Trophoblast cell (in vitro differentiated cells and primary cell): ENCODE data around the gene OBP2A.

Source experiments
- DNase-seq, 2 donors: peaks; one replicate each; pipeline ENCODE4 v3.0.0-alpha.2; 2016
- H2AFZ ChIP-seq: 2 replicates; pipeline ENCODE4 v1.6.1; 2013; ENCODE audit warnings: low read length, moderate library complexity, mild to moderate bottlenecking; ENCODE audit not compliant: insufficient read depth, poor library complexity
- H2AK5ac ChIP-seq: 2 replicates; pipeline ENCODE4 v1.6.1; 2013; ENCODE audit warnings: mild to moderate bottlenecking, low read length
- H2BK120ac ChIP-seq: 2 replicates; pipeline ENCODE4 v1.6.1; 2013; ENCODE audit warnings: low read length, mild to moderate bottlenecking, moderate library complexity; ENCODE audit not compliant: insufficient read depth, poor library complexity
- H2BK12ac ChIP-seq: 2 replicates; pipeline ENCODE4 v1.6.1; 2013; ENCODE audit warnings: mild to moderate bottlenecking, low read length, moderate library complexity
- H2BK5ac ChIP-seq: 2 replicates; pipeline ENCODE4 v1.6.1; 2013; ENCODE audit warnings: low read length, low read depth, moderate library complexity, mild to moderate bottlenecking; ENCODE audit not compliant: poor library complexity
- H3K14ac ChIP-seq: 2 replicates; pipeline ENCODE4 v1.6.1; 2013; ENCODE audit warnings: mild to moderate bottlenecking, low read length
- H3K18ac ChIP-seq: 2 replicates; pipeline ENCODE4 v1.6.1; 2013; ENCODE audit warnings: mild to moderate bottlenecking, low read length
- H3K23ac ChIP-seq: 2 replicates; pipeline ENCODE4 v1.6.1; 2013; ENCODE audit warnings: low read length
- H3K27ac ChIP-seq: 2 replicates; pipeline ENCODE4 v1.5.1; 2013; ENCODE audit warnings: low read depth, mild to moderate bottlenecking, inconsistent platforms, low read length, moderate library complexity
- H3K27me3 ChIP-seq: 2 replicates; pipeline ENCODE4 v1.6.1; 2013; ENCODE audit warnings: inconsistent platforms, mild to moderate bottlenecking, low read length, moderate library complexity; ENCODE audit not compliant: insufficient read depth
- H3K36me3 ChIP-seq, 2 experiments: 1 replicate in 1 of 2; 2 replicates in 1 of 2; pipeline ENCODE4 v1.6.1; 2013; ENCODE audit warnings: low read length in 2 of 2, mild to moderate bottlenecking in 2 of 2, moderate library complexity in 1 of 2; ENCODE audit not compliant: insufficient read depth in 2 of 2, control insufficient read depth in 1 of 2
- H3K4ac ChIP-seq: 2 replicates; pipeline ENCODE4 v1.6.1; 2013; ENCODE audit warnings: low read depth, mild to moderate bottlenecking, low read length, moderate library complexity
- H3K4me1 ChIP-seq, 2 experiments: 1 replicate in 1 of 2; 2 replicates in 1 of 2; pipeline ENCODE4 v1.6.1; 2013; ENCODE audit warnings: low read length in 2 of 2, mild to moderate bottlenecking in 2 of 2, moderate library complexity in 1 of 2; ENCODE audit not compliant: insufficient read depth in 2 of 2, control insufficient read depth in 1 of 2
- H3K4me2 ChIP-seq: 2 replicates; pipeline ENCODE4 v1.6.1; 2013; ENCODE audit warnings: inconsistent platforms, mild to moderate bottlenecking, low read length, moderate library complexity
- H3K4me3 ChIP-seq: 2 replicates; pipeline ENCODE4 v1.5.1; 2013; ENCODE audit warnings: mild to moderate bottlenecking, low read depth, low read length, inconsistent platforms
- H3K79me1 ChIP-seq: one replicate; pipeline ENCODE4 v1.6.1; 2013; ENCODE audit warnings: low read length
- H3K79me2 ChIP-seq: 2 replicates; pipeline ENCODE4 v1.6.1; 2013; ENCODE audit warnings: low read length, mild to moderate bottlenecking; ENCODE audit not compliant: control insufficient read depth, insufficient read depth, poor library complexity
- H3K9ac ChIP-seq: 2 replicates; pipeline ENCODE4 v1.6.1; 2013; ENCODE audit warnings: mild to moderate bottlenecking, low read length
- H3K9me3 ChIP-seq: 2 replicates; pipeline ENCODE4 v1.6.1; 2013; ENCODE audit warnings: low read depth, mild to moderate bottlenecking, control low read depth, inconsistent platforms, low read length; ENCODE audit not compliant: insufficient read depth
- H4K12ac ChIP-seq: 2 replicates; pipeline ENCODE4 v1.6.1; 2013; ENCODE audit warnings: low read depth, mild to moderate bottlenecking, low read length, moderate library complexity
- H4K8ac ChIP-seq: 2 replicates; pipeline ENCODE4 v1.6.1; 2013; ENCODE audit warnings: low read depth, mild to moderate bottlenecking, low read length, moderate library complexity
- H4K91ac ChIP-seq: one replicate; pipeline ENCODE4 v1.6.1; 2013; ENCODE audit warnings: low read depth, mild to moderate bottlenecking, low read length, moderate library complexity
- WGBS: extraction: QIAGEN DNeasy Blood & Tissue Kit; methylation state at CpG from one replicate; pipeline ENCODE4 v1.1.7; 2013; ENCODE audit warnings: missing lambda C conversion rate; ENCODE audit not compliant: insufficient read length, insufficient coverage; ENCODE audit errors: extremely low coverage; 5-methylcytosine and 5-hydroxymethylcytosine counted together

Gene OBP2A

GRCh38 chr9:135514342-135515082 lies 31.4 kb upstream of the OBP2A start:
- Histone ChIP-seq H2BK120ac (no peak overlapping the region), H3K79me1 (no peaks in the 10 kb centered on the region), H3K4me2 (no peak overlapping the region), H3K14ac (no peak overlapping the region), H3K4me1 (no peaks in the 10 kb centered on the region), H2AFZ (no peak overlapping the region), H4K91ac (no peak overlapping the region), H4K12ac (no peak overlapping the region), H3K9me3 (peaks cover 3% of the 10 kb centered on the region), H3K4ac (no peak overlapping the region), H2BK12ac (no peak overlapping the region), H3K27me3 (no peaks in the 10 kb centered on the region), H3K23ac (no peak overlapping the region), H3K36me3 (no peaks in the 10 kb centered on the region), H3K27ac (no peak overlapping the region), H3K79me2 (no peaks in the 10 kb centered on the region), H3K9ac (no peak overlapping the region), H2BK5ac (no peak overlapping the region), H3K4me3 (no peak overlapping the region), H2AK5ac (no peak overlapping the region), H4K8ac (no peak overlapping the region), H3K18ac (no peak overlapping the region)
- DNase-seq: no peak
- no CpG with 5 or more reads among the region's 17 CpGs for WGBS

DNA sequence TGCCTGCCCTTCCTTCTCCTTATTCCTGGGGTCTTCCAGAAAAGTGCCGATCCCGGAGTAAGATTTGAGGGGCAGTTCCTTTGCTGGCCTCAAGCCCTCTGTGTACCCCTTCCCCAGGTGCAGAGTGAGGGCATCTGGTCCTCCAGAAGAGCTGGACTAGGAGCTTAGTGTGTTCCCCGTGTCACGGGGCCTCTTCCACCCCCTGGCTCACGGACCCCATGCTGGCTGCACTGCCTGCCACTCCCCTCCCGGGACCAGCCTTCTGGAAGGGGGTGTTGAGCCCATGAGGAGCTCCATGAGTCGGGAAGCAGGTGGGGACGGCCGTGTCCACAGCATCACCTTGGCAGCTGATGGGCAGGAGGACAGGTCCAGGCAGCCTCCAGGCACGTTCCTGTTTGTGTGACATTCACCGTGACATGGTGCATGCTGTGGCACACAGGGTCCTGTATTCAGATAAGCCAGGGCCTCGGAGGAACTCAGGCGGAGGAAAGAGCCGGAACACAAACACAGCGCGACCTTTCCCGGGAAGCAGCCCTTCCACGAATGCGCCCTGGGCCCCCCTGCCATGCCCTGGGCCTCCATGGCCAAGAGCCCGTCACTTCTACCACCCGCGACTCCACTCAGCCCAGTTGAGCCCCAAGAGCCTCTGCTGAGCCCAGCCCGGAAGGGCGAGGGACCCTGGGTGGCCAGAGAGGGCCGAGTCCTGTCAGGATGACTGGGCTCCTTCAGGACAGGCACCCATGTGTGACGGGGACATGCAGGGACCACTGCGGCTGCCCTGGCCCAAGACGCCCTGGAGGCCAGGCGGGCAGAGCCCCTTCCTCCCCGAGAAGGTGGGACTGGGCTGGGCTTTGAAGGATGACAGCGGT lies 30.6 kb upstream of the OBP2A start:
- peaks cover 4% of the 10 kb centered on the region for H3K9me3 ChIP-seq
- H3K4me2 ChIP-seq: no peak overlapping the region
- H2BK5ac ChIP-seq: no peak overlapping the region
- no peak overlapping the region for H2AK5ac ChIP-seq
- WGBS: no CpG with 5 or more reads among the region's 31 CpGs
- DNase-seq: no peak
- no peak overlapping the region for H3K4me3 ChIP-seq
- H2AFZ ChIP-seq: no peak overlapping the region
- no peak overlapping the region for H4K12ac ChIP-seq
- no peak overlapping the region for H3K18ac ChIP-seq
- no peak overlapping the region for H3K9ac ChIP-seq
- H3K23ac ChIP-seq: no peak overlapping the region
- no peaks in the 10 kb centered on the region for H3K79me1 ChIP-seq
- no peak overlapping the region for H2BK120ac ChIP-seq
- H4K91ac ChIP-seq: no peak overlapping the region
- no peaks in the 10 kb centered on the region for H3K4me1 ChIP-seq
- H3K36me3 ChIP-seq: no peaks in the 10 kb centered on the region
- no peak overlapping the region for H3K27ac ChIP-seq
- no peak overlapping the region for H4K8ac ChIP-seq
- H3K79me2 ChIP-seq: no peaks in the 10 kb centered on the region
- no peaks in the 10 kb centered on the region for H3K27me3 ChIP-seq
- peak overlapping the region; percentile 40 for H3K14ac ChIP-seq
- H3K4ac ChIP-seq: no peak overlapping the region
- no peak overlapping the region for H2BK12ac ChIP-seq

GRCh38 chr9:135516132-135516860 lies 29.6 kb upstream of the OBP2A start:
- Histone ChIP-seq H4K12ac (no peak overlapping the region), H3K4ac (no peak overlapping the region), H3K4me2 (no peak overlapping the region), H3K79me1 (no peaks in the 10 kb centered on the region), H2BK120ac (no peak overlapping the region), H4K91ac (no peak overlapping the region), H3K27me3 (no peaks in the 10 kb centered on the region), H3K36me3 (no peaks in the 10 kb centered on the region), H2AK5ac (no peak overlapping the region), H3K9ac (no peak overlapping the region), H2AFZ (no peak overlapping the region), H3K4me3 (no peak overlapping the region), H4K8ac (no peak overlapping the region), H3K79me2 (no peaks in the 10 kb centered on the region), H3K23ac (no peak overlapping the region), H3K4me1 (no peaks in the 10 kb centered on the region), H2BK5ac (no peak overlapping the region), H3K18ac (no peak overlapping the region), H3K14ac (no peak overlapping the region), H2BK12ac (no peak overlapping the region), H3K9me3 (peaks cover 4% of the 10 kb centered on the region), H3K27ac (no peak overlapping the region)
- WGBS: no CpG with 5 or more reads among the region's 25 CpGs
- no peak for DNase-seq

DNA sequence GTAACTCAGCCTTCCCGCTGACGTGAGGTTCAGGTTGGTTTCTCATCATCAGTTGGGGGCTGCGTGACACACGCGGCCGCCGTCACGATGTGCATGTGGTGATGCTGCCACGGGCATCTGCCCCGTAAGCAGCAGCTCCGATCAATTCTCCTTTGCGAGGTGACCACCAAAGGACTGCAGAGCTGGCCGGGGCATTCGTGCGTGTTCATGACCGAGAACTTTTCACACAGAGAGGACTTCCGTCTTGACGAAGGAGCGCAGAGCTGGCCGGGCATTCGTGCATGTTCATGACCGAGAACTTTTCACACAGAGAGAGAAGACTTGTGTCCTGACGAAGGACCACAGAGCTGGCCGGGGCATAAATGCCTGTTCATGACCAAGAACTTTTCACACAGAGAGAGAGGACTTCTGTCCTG lies 28.5 kb upstream of the OBP2A start:
- H3K23ac ChIP-seq: no peak overlapping the region
- no CpG with 5 or more reads among the region's 24 CpGs for WGBS
- H3K4ac ChIP-seq: no peak overlapping the region
- no peak overlapping the region for H2AK5ac ChIP-seq
- H3K4me2 ChIP-seq: no peak overlapping the region
- H3K4me3 ChIP-seq: no peak overlapping the region
- H3K27me3 ChIP-seq: no peaks in the 10 kb centered on the region
- H3K4me1 ChIP-seq: no peaks in the 10 kb centered on the region
- H4K12ac ChIP-seq: no peak overlapping the region
- no peak overlapping the region for H3K14ac ChIP-seq
- H3K79me1 ChIP-seq: no peaks in the 10 kb centered on the region
- H4K91ac ChIP-seq: no peak overlapping the region
- H3K9me3 ChIP-seq: peaks cover 4% of the 10 kb centered on the region
- no peak overlapping the region for H4K8ac ChIP-seq
- no peaks in the 10 kb centered on the region for H3K36me3 ChIP-seq
- H3K27ac ChIP-seq: no peak overlapping the region
- no peak overlapping the region for H3K9ac ChIP-seq
- DNase-seq: no peak
- H2BK120ac ChIP-seq: no peak overlapping the region
- H3K18ac ChIP-seq: no peak overlapping the region
- no peak overlapping the region for H2BK12ac ChIP-seq
- H2BK5ac ChIP-seq: no peak overlapping the region
- H2AFZ ChIP-seq: no peak overlapping the region
- no peaks in the 10 kb centered on the region for H3K79me2 ChIP-seq
